ENCODE data around the gene AQP12B.
"Not testable (repeated sequence)": the region's sequence is repeated elsewhere in the genome, so short reads cannot be mapped to it uniquely, and the experiment has no call there.

DNA sequence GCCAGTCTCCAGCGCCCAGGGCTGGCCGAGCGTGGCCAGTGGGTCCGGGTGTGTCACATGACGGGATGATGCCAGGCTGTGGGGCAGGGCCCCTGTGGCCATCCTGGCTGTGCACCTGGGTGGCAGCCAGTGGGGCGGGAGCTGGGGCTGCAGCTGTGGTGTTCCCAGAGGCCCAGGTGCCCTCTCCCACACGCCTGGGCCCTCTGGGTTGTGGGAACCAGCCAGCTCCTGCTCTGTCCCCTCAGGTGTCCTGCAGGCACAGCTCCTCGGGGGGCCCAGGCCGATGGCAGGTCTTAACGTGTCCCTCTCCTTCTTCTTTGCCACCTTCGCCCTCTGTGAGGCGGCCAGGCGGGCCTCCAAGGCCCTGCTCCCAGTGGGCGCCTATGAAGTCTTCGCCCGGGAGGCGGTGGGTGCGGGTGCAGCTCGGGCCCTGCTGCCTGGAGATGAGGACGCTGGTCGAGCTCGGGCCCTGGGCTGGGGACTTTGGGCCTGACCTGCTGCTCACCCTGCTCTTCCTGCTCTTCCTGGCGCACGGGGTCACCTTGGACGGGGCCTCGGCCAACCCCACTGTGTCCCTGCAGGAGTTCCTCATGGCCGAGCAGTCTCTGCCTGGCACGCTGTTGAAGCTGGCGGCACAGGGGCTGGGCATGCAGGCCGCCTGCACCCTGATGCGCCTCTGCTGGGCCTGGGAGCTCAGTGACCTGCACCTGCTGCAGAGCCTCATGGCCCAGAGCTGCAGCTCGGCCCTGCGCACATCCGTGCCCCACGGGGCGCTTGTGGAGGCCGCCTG, 9.1 kb upstream of the AQP12B start, which contains the start of gene AQP12A:
- not testable (repeated sequence) for TF ChIP-seq EZH2phosphoT487 (IDR thresholded peaks at IDR 0.05; ENCODE audit: insufficient read depth, low read depth); EZH2 (IDR thresholded peaks at IDR 0.05; ENCODE audit: insufficient read depth, poor library complexity, severe bottlenecking)

All from GM23248 (cell line).